Spleen (tissue), 11 donors: Measurements from ENCODE around the gene ST3GAL4. TPM values are rescaled to one million over a fixed set of nuclear protein-coding genes. Genes with fewer than 3 reads are reported as not detected.

ENCODE experiments used
- DNase-seq: peaks from one replicate; pipeline ENCODE4 v3.0.0-alpha.2; 2020
- H3K27ac ChIP-seq, 8 donors: fragments of 200-600 bp; sonication (generic) in 7 of 8; 1 replicate in 4 of 8; 2 replicates in 4 of 8; pipeline versions ENCODE4 v1.5.0 to v1.8.0; 2016 to 2021; ENCODE audit warnings: inconsistent platforms in 4 of 8, mild to moderate bottlenecking in 4 of 8, moderate library complexity in 1 of 8
- H3K27me3 ChIP-seq, 7 donors: fragments of 200-600 bp; sonication (generic) in 6 of 7; replicated peaks in 1 of 7; 1 replicate in 4 of 7; 2 replicates in 3 of 7; pipeline versions ENCODE4 v1.5.0 to v1.8.0; 2016 to 2021; ENCODE audit warnings: inconsistent platforms in 3 of 7, mild to moderate bottlenecking in 1 of 7
- H3K36me3 ChIP-seq, 6 donors: fragments of 200-600 bp; sonication (generic) in 5 of 6; 1 replicate in 4 of 6; 2 replicates in 2 of 6; pipeline versions ENCODE4 v1.5.0 to v1.8.0; 2016 to 2021; ENCODE audit warnings: inconsistent platforms in 2 of 6
- H3K4me1 ChIP-seq, 6 donors: fragments of 200-600 bp; sonication (generic) in 5 of 6; 1 replicate in 3 of 6; 2 replicates in 3 of 6; pipeline versions ENCODE4 v1.5.0 to v1.8.0; 2016 to 2021; ENCODE audit warnings: inconsistent platforms in 3 of 6
- H3K4me3 ChIP-seq, 8 donors: fragments of 200-600 bp; sonication (generic) in 7 of 8; 1 replicate in 4 of 8; 2 replicates in 4 of 8; pipeline versions ENCODE4 v1.5.0 to v1.8.0; 2016 to 2021; ENCODE audit warnings: inconsistent platforms in 4 of 8, mild to moderate bottlenecking in 4 of 8, moderate library complexity in 2 of 8
- H3K9me3 ChIP-seq, 8 donors: fragments of 200-600 bp; sonication (generic) in 7 of 8; 1 replicate in 4 of 8; 2 replicates in 4 of 8; pipeline versions ENCODE4 v1.5.0 to v1.8.0; 2016 to 2021; ENCODE audit warnings: inconsistent platforms in 4 of 8
- POLR2A ChIP-seq, 3 donors: fragments of 450-650 bp; IDR thresholded peaks; one replicate each; pipeline ENCODE4 v1.5.1; 2017; ENCODE audit warnings: antibody characterized with exemption in 3 of 3, mild to moderate bottlenecking in 1 of 3
- POLR2AphosphoS5 ChIP-seq, 3 donors: sonication (generic); formaldehyde crosslinking; IDR thresholded peaks; one replicate each; pipeline ENCODE4 v1.5.1; 2017; ENCODE audit warnings: antibody characterized with exemption in 3 of 3
- WGBS, 5 donors: extraction: QIAGEN DNeasy Blood & Tissue Kit in 3 of 5; methylation state at CpG; one replicate each; pipeline versions ENCODE4 v1.1.5 to v1.1.7; 2013 to 2018; 5-methylcytosine and 5-hydroxymethylcytosine counted together
- intact Hi-C: fragments of 100-400 bp; cut with DNase I; formaldehyde crosslinking; loops from one replicate; pipeline ENCODE4 v1.15.0; 2023; ENCODE audit warnings: low total_unique reads
- polyA plus RNA-seq, 3 donors: library from polyadenylated mRNA; stranded (reverse); fragments of 200-250 nt; gene quantifications; one replicate each; pipeline ENCODE4 v1.2.1, GENCODE V29; 2013
- total RNA-seq, 7 donors: library from RNA; depleted of rRNA in 3 of 7; stranded (reverse); fragments of >200 nt in 3 of 7; fragmentation: NEBNext Ultra II Directional in 4 of 7; extraction: Animal tissue kit (Norgen Biotek cat#: 25700) in 4 of 7; gene quantifications; one replicate each; pipeline versions ENCODE4 v1.1.0 to v1.2.1, GENCODE V29; 2016 to 2021
- TF ChIP-seq, protein P1 (sequence below), 11 experiments: fragments of 200-600 bp in 7 of 11; fragments of 450-650 bp in 4 of 11; sonication (generic) in 4 of 11; IDR thresholded peaks in 8 of 11; conservative IDR thresholded peaks in 3 of 11; 1 replicate in 7 of 11; 2 replicates in 4 of 11; pipeline versions ENCODE4 v1.4.0 to v1.8.0; 2016 to 2021; ENCODE audit warnings: antibody characterized with exemption in 11 of 11, inconsistent platforms in 4 of 11, mild to moderate bottlenecking in 1 of 11
- donor health status: healthy with polysubstance abuse.
- donor health status: DM: no; HTN: no; CAD: no; lungs with moderate emphysema.
- donor health status: DM: no; HTN: no; CAD: no.
- donor health status: Bipolar disorder and iron deficiency.
- donor health status: healthy.
- donor health status: DM: no; HTN: no; CAD: no.
- donor health status: DM: yes; HTN: yes; CAD: no.

Gene ST3GAL4
- total and polyA plus RNA-seq, 10 donors, result 12.8 to 102 (median 47.4) TPM

DNA sequence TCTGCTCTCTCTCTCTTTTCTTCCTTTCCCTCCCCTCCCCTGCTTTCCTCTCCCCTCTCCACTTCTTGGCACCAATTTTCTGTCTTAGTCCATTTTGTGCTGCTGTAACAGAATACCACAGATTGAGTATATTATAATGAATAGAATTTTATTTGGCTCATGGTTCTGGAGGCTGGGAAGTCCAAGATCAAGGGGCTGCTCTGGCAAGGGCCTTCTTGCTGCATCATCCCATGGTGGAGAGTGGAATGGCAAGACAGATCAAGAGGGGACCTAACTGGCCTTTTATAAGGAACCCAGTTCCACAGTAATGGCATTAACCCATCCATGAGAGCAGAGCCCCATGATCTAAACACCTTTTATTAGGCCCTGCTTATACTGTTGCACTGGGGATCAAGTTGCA is 44.5 kb downstream of the ST3GAL4 start:
- Histone ChIP-seq H3K27ac (peak overlapping the region in 1 of 8 donors; percentile 11), H3K27me3 (no peaks in the 10 kb centered on the region), H3K36me3 (peaks cover 0 to 10% (median 0%) of the 10 kb centered on the region in 6 donors), H3K4me1 (peaks cover 0 to 18% (median under 1%) of the 10 kb centered on the region in 6 donors), H3K4me3 (no peak overlapping the region), H3K9me3 (peaks cover 0 to 6% (median 0%) of the 10 kb centered on the region in 8 donors)
- TF ChIP-seq, protein P1, sequence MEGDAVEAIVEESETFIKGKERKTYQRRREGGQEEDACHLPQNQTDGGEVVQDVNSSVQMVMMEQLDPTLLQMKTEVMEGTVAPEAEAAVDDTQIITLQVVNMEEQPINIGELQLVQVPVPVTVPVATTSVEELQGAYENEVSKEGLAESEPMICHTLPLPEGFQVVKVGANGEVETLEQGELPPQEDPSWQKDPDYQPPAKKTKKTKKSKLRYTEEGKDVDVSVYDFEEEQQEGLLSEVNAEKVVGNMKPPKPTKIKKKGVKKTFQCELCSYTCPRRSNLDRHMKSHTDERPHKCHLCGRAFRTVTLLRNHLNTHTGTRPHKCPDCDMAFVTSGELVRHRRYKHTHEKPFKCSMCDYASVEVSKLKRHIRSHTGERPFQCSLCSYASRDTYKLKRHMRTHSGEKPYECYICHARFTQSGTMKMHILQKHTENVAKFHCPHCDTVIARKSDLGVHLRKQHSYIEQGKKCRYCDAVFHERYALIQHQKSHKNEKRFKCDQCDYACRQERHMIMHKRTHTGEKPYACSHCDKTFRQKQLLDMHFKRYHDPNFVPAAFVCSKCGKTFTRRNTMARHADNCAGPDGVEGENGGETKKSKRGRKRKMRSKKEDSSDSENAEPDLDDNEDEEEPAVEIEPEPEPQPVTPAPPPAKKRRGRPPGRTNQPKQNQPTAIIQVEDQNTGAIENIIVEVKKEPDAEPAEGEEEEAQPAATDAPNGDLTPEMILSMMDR (IDR thresholded peaks at IDR 0.05 in 8 of 11, conservative IDR thresholded peaks at IDR 0.05 in 3 of 11), result no peak
- no peak for DNase-seq
- intact Hi-C loops, result no loop called here

DNA sequence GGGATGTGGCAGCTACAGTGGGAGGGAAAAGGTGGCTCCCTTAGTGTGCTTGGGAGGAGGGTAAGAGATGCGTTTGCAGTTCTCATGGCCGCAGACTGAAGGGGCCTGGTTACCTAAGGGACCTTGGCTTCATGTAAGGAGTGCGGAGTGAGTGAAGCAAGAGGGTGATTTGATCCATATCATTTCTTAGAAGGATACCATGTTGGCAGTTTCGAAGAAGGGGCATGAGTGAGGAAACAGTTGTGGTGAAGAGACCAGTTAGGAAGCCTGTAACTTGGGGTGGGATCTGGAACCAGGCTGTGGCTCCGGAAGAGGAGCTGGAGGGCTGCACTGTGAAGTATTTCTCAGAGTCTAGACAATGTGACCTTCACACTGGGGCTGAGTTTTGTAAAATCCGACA is 45.0 kb downstream of the ST3GAL4 start:
- H3K27me3 ChIP-seq, result no peaks in the 10 kb centered on the region
- peaks cover 0 to 16% (median 3%) of the 10 kb centered on the region in 6 donors for H3K4me1 ChIP-seq
- peak overlapping the region in 1 of 8 donors; percentile 11 for H3K27ac ChIP-seq
- H3K9me3 ChIP-seq, result peaks cover 0 to 6% (median 0%) of the 10 kb centered on the region in 8 donors
- WGBS, 5 donors, result 60 to 92% (median 80%) methylated on average over 6 of the region's 6 CpGs
- DNase-seq, result no peak
- TF ChIP-seq POLR2A (IDR thresholded peaks at IDR 0.05), result no peak
- TF ChIP-seq, protein P1 (IDR thresholded peaks at IDR 0.05 in 8 of 11, conservative IDR thresholded peaks at IDR 0.05 in 3 of 11), result no peak
- no peak for TF ChIP-seq POLR2AphosphoS5 (IDR thresholded peaks at IDR 0.05)
- intact Hi-C loops, result no loop called here
- no peak overlapping the region for H3K4me3 ChIP-seq
- peaks cover 0 to 10% (median 0%) of the 10 kb centered on the region in 6 donors for H3K36me3 ChIP-seq

DNA sequence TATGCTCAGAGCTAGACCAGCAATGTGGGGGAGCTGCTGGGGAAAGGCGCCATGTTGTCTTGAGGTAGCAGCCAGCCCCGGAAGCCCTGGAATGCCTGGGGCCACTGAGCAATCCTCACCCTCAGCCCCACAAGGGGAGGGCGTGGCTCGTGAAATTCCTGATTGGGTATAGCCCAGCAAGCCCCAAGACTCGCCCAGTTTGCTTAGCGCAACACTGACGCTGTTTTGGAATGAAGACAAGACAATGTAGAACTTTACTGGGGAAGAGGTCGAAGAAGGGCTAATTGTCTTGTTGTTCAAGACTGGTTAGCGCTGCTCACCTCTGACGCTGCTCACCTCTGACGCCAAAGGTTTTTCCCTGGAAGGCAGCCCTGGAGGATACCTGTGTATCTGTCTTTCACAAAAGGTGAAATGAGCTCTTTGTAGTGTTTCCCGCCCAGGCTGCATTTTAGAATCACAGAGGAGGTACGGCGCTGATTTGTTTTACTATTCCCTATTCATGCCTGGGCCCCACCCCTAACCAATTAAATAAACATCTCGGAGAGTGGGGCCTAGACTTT is 47.6 kb downstream of the ST3GAL4 start:
- Histone ChIP-seq H3K9me3 (peaks cover 0 to 6% (median 0%) of the 10 kb centered on the region in 8 donors), H3K4me3 (no peak overlapping the region), H3K36me3 (peaks cover 0 to 36% (median 10%) of the 10 kb centered on the region in 6 donors), H3K4me1 (peaks cover 0 to 18% (median 5%) of the 10 kb centered on the region in 6 donors), H3K27me3 (no peaks in the 10 kb centered on the region), H3K27ac (peak overlapping the region in 1 of 8 donors; percentile 23)
- DNase-seq, result no peak
- WGBS, 5 donors, result 85 to 96% (median 93%) methylated on average over 15 of the region's 15 CpGs
- TF ChIP-seq POLR2AphosphoS5 (IDR thresholded peaks at IDR 0.05), result peak in 1 of 3 donors; percentile 20
- TF ChIP-seq, protein P1 (IDR thresholded peaks at IDR 0.05 in 8 of 11, conservative IDR thresholded peaks at IDR 0.05 in 3 of 11), result no peak
- no peak for TF ChIP-seq POLR2A (IDR thresholded peaks at IDR 0.05)
- intact Hi-C loops, result no loop called here

DNA sequence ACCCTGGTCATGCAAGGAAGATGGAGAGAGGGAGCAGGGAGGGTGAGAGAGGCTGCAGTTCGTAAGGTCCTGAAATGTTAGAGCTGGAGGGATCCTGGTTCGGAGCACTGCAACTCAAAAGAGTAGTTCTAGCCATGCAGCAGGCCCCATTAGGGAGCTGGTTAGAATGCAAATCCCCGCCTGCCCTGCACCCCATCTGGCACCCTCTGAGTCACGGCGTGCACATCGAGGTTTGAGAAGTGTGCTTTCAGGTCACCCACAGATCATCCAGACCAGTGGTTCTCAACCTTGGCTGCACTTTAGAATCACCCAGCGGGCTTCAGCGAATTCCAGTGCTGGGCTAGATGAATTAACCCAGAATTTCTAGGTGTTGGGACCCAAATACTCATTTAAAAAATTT is 48.2 kb downstream of the ST3GAL4 start:
- Histone ChIP-seq H3K27me3 (no peaks in the 10 kb centered on the region), H3K4me1 (peaks cover 0 to 18% (median 5%) of the 10 kb centered on the region in 6 donors), H3K4me3 (no peak overlapping the region), H3K27ac (no peak overlapping the region), H3K36me3 (peaks cover 0 to 42% (median 15%) of the 10 kb centered on the region in 6 donors), H3K9me3 (peaks cover 0 to 6% (median 0%) of the 10 kb centered on the region in 8 donors)
- peak; percentile 54 for DNase-seq
- intact Hi-C loops, result no loop called here
- 76 to 85% (median 82%) methylated on average over 7 to 8 of the region's 8 CpGs for WGBS, 5 donors
- TF ChIP-seq POLR2A (IDR thresholded peaks at IDR 0.05), result no peak
- no peak for TF ChIP-seq POLR2AphosphoS5 (IDR thresholded peaks at IDR 0.05)
- TF ChIP-seq, protein P1 (IDR thresholded peaks at IDR 0.05 in 8 of 11, conservative IDR thresholded peaks at IDR 0.05 in 3 of 11), result no peak
